Right atrium auricular region (tissue), 2 donors: Measurements from ENCODE around the gene CUZD1. TPM values are rescaled to one million over a fixed set of nuclear protein-coding genes. Genes with fewer than 3 reads are reported as not detected.

Source experiments
- DNase-seq: peaks from one replicate; pipeline ENCODE4 v3.0.0-alpha.2; 2019; ENCODE audit warnings: low spot score
- H3K27ac ChIP-seq, 2 donors: fragments of 200-600 bp; sonication (generic); 1 replicate in 1 of 2; 2 replicates in 1 of 2; pipeline ENCODE4 v1.5.1; 2016 to 2019
- H3K27me3 ChIP-seq, 2 donors: fragments of 200-600 bp; sonication (generic); one replicate each; pipeline versions ENCODE4 v1.5.1 to v1.6.0; 2017 to 2019
- H3K36me3 ChIP-seq: fragments of 200-600 bp; sonication (generic); one replicate; pipeline ENCODE4 v1.5.1; 2016
- H3K4me1 ChIP-seq, 2 donors: fragments of 200-600 bp; sonication (generic); one replicate each; pipeline versions ENCODE4 v1.5.1 to v1.6.0; 2017 to 2019
- H3K4me3 ChIP-seq, 2 donors: fragments of 200-600 bp; sonication (generic); 1 replicate in 1 of 2; 2 replicates in 1 of 2; pipeline ENCODE4 v1.5.1; 2017 to 2019; ENCODE audit warnings: mild to moderate bottlenecking in 1 of 2, moderate library complexity in 1 of 2
- H3K9me3 ChIP-seq, 2 donors: fragments of 200-600 bp; sonication (generic); one replicate each; pipeline ENCODE4 v1.5.1; 2019
- CTCF ChIP-seq, 2 donors: fragments of 200-600 bp; sonication (generic); IDR thresholded peaks; one replicate each; pipeline ENCODE4 v1.5.1; 2019; ENCODE audit warnings: antibody characterized with exemption in 2 of 2
- total RNA-seq, 2 donors: library from RNA; depleted of rRNA; stranded (reverse); fragments of >200 nt; gene quantifications; one replicate each; pipeline ENCODE4 v1.1.0, GENCODE V29; 2016

Gene CUZD1
- total RNA-seq, 2 donors from 2014 or later: 0.31 TPM; not detected in 1

GRCh38 chr10:122850705-122851640 lies 5.3 kb upstream of the CUZD1 start:
- H3K9me3 ChIP-seq: no peaks in the 10 kb centered on the region
- H3K4me1 ChIP-seq: no peaks in the 10 kb centered on the region
- H3K27ac ChIP-seq: no peak overlapping the region
- H3K36me3 ChIP-seq: no peaks in the 10 kb centered on the region
- DNase-seq: no peak
- H3K4me3 ChIP-seq: no peak overlapping the region
- no peak for TF ChIP-seq CTCF (IDR thresholded peaks at IDR 0.05)
- no peaks in the 10 kb centered on the region for H3K27me3 ChIP-seq

DNA sequence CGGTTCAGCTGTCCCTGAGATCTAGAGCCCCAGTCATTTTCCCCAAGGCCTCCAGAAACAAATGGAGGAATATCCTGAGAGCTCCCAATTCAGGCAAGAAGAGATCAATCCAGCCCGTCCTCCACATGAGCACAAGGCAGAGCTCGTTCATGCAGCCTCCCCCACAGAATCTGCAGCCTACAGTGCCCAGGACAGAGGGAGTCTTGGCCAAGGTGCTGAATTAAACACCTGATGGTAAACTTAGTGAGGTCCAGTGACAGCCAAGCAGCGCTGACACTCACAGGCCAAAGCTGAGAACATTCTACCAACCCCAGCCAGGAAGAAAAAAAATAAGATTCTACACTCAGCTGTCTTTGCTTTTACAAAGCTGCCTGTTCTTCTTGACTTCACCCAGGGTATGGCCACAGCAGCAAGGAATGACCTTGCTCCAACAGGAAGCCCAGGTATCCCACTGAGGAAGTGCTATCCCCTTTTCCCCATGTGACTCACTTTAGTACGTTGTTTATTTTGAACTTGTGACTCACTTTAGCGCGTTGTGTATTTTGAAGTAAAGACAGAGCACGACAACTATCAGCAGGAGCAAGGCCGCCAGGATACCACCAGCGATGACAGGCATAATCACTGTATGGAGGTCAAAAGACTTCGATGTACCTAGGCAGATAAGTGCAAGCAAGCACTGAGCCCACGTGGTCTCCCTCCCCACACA lies 4.4 kb upstream of the CUZD1 start:
- H3K4me1 ChIP-seq: no peaks in the 10 kb centered on the region
- H3K9me3 ChIP-seq: no peaks in the 10 kb centered on the region
- no peaks in the 10 kb centered on the region for H3K27me3 ChIP-seq
- no peak overlapping the region for H3K4me3 ChIP-seq
- no peak for DNase-seq
- no peak overlapping the region for H3K27ac ChIP-seq
- H3K36me3 ChIP-seq: no peaks in the 10 kb centered on the region
- TF ChIP-seq CTCF (IDR thresholded peaks at IDR 0.05): no peak

GRCh38 chr10:122849090-122849489 lies 3.4 kb upstream of the CUZD1 start:
- TF ChIP-seq CTCF (IDR thresholded peaks at IDR 0.05): no peak
- H3K27ac ChIP-seq: no peak overlapping the region

GRCh38 chr10:122847782-122848604 lies 2.3 kb upstream of the CUZD1 start:
- TF ChIP-seq CTCF (IDR thresholded peaks at IDR 0.05): no peak
- no peak for DNase-seq
- no peaks in the 10 kb centered on the region for H3K36me3 ChIP-seq
- no peaks in the 10 kb centered on the region for H3K27me3 ChIP-seq
- no peak overlapping the region for H3K4me3 ChIP-seq
- no peaks in the 10 kb centered on the region for H3K4me1 ChIP-seq
- H3K27ac ChIP-seq: no peak overlapping the region
- peaks cover 0 to 5% of the 10 kb centered on the region in 2 donors for H3K9me3 ChIP-seq

More at GRCh38 chr10:122849090-122849489, 3.4 kb upstream of the CUZD1 start:
- no peaks in the 10 kb centered on the region for H3K4me1 ChIP-seq
- DNase-seq: no peak
- no peaks in the 10 kb centered on the region for H3K36me3 ChIP-seq
- H3K9me3 ChIP-seq: no peaks in the 10 kb centered on the region
- no peaks in the 10 kb centered on the region for H3K27me3 ChIP-seq
- H3K4me3 ChIP-seq: no peak overlapping the region

DNA sequence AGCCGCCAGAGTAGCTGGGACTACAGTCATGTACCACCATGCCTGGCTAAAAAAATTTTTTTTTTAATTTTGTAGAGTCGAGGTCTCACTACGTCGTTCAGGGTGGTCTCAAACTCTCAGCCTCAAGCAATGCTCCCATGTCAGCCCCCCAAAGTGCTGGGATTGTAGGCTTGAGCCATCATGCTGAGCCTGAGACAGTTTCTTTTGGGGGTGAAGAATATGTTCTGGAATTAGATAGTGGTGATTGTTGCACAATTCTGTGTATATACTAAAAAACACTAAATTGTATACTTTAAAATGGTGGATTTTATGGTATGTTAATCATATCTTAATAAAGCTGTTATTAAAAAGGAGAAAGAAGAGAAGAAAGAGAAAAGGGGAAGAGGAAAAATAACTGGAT lies 1.5 kb downstream of the CUZD1 start:
- H3K4me1 ChIP-seq: no peaks in the 10 kb centered on the region
- no peaks in the 10 kb centered on the region for H3K27me3 ChIP-seq
- no peak for DNase-seq
- no peak overlapping the region for H3K27ac ChIP-seq
- TF ChIP-seq CTCF (IDR thresholded peaks at IDR 0.05): no peak
- H3K9me3 ChIP-seq: peaks cover 0 to 18% of the 10 kb centered on the region in 2 donors
- no peak overlapping the region for H3K4me3 ChIP-seq
- H3K36me3 ChIP-seq: no peaks in the 10 kb centered on the region
